ENCODE results near the gene TOM1L1.

TOM1L1 gene

GRCh38 chr17:54899201-54899600 is 1.5 kb upstream of the TOM1L1 start:
- no peak for DNase-seq (ENCODE audit: low spot score)

GRCh38 chr17:54899721-54900456 is 763 bp upstream of the TOM1L1 start:
- no peak for DNase-seq (ENCODE audit: low spot score)

DNA sequence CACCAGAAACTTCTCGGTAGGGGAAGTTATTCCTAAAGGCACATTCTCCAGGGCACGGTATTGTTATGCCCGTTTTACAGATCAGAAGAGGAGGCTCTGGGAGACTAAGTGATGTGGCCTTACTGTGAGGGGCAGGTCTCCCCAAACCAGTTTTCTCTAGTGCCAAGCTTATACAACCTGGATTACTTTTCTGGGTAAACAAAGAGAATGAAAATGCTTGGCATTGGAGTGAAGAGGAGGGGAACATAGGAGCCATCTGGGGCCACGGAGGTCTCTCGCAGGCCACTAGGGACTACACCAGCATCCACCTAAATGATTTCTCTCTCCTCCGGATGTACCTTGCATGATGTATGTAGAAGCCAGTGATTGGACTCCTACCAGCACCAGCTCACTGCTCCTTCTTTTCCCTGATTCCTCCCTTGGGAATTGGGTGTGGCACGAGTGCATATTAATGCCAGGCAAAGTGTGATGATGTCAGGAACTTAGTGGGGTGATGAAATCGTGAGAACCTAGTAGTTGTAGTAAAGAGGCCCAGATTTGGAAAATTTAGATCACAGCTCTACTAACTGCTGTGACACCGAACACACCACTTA is 674 bp downstream of the TOM1L1 start:
- no peak for DNase-seq (ENCODE audit: low spot score)

DNA sequence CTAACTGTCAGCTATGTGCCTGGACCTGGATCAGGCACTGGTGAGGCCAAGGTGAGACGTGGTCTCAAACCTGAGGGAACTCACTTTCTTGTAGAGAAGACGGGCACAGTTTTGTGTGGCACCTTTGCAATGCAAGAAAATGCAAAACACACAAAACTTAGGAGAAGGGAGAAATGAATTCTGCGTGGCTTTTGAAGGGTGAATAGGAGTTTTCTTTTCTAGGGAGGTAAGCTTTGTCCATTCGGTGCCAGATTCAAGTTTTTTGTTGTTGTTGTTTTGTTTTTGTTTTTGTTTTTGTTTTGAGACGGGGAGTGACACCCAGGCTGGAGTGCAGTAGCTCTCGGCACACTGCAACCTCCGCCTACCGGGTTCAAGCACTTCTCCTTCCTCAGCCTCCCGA is 1.4 kb downstream of the TOM1L1 start:
- no peak for DNase-seq (ENCODE audit: low spot score)

DNA sequence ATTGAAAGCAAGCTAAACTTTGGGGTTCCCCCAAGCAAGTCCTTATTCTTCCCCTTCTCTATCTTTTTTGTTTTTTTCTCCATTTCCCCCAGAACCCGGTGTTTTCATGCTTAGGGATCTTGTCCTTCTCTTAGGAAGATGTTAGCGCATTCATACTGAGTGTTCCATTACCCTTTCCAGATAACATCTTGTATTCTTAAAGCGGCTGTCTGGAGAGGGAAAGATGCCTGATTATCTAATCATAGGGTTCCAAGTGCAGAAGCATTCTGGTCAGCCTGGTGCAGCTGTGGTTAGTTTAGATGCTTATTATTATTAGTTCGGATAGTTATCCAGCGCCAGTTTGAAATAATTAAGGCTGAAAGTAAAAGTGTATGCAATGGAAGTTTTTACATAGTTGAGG is 2.0 kb downstream of the TOM1L1 start:
- no peak for DNase-seq (ENCODE audit: low spot score)

- DNase-seq (ENCODE audit: low spot score), result no peak
Measured at GRCh38 chr17:54903375-54903774, 2.7 kb downstream of the TOM1L1 start.

- no peak for DNase-seq (ENCODE audit: low spot score)
Measured at GRCh38 chr17:54906683-54907082, 6.0 kb downstream of the TOM1L1 start.

GRCh38 chr17:54907376-54907775 is 6.7 kb downstream of the TOM1L1 start:
- no peak for DNase-seq (ENCODE audit: low spot score)

- DNase-seq (ENCODE audit: low spot score), result no peak
Measured at GRCh38 chr17:54909766-54910165, 9.1 kb downstream of the TOM1L1 start.

DNA sequence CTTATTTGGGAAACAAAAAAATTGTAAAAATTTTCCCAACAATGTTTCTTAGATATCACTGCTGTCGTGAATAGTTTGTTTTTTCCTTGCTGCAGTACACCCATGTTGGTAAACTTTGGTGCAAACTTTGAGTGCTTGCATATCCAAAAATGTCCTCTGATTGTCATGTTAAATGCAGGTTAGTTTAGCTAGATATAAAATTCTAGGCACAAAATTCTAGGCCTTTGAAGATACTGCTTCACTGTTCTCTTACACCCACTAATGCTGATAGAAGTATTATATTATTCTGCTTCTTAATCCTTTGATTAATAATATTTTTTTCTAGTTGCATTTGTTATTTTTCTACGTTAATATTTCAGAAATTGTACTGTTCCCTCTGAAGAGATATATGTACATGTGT is 16.1 kb downstream of the TOM1L1 start:
- DNase-seq (ENCODE audit: low spot score), result no peak

DNA sequence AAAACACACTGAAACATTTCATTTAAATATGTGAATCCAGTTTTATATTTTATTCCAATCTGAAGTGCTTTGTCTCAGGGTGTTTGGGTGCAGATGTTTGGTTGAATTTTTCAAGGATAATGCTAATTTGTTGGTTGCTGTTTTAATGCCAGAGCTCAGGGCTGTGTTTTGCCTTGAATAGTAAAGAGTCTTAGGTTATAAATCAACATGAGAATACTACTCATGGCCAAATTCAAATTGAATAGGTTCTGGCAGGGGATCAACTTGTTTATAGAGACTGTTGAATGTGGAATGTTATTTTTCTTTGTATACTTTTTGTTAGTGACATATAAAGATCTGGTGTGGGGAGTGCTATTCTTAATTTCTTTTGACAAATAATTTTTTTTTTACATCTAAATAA is 18.8 kb downstream of the TOM1L1 start:
- DNase-seq (ENCODE audit: low spot score), result no peak

GRCh38 chr17:54920819-54921218 is 20.2 kb downstream of the TOM1L1 start:
- DNase-seq (ENCODE audit: low spot score), result no peak

- no peak for DNase-seq (ENCODE audit: low spot score)
Measured at GRCh38 chr17:54924405-54924804, 23.8 kb downstream of the TOM1L1 start.

GRCh38 chr17:54927525-54927924 is 26.9 kb downstream of the TOM1L1 start:
- no peak for DNase-seq (ENCODE audit: low spot score)

DNA sequence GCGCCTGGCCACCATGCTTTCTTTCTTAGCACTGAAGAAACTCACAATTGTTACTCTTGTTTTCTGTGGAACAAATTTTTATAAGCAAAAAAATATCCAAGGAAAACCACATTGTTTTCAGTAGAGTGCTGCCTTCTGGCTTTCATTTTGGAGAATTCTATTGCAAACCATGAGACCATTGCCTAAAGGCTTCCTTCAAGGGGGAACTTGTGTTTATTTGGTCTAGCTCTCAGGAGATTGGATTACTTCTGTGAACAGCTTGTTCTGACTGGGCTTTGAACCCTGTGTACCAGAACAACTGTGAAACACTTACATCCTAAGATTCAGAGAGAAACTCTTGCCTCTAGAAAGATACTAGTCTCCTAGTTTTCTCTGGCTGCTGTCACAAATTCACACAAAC is 32.1 kb downstream of the TOM1L1 start:
- no peak for DNase-seq (ENCODE audit: low spot score)

GRCh38 chr17:54933921-54934320 is 33.3 kb downstream of the TOM1L1 start:
- DNase-seq (ENCODE audit: low spot score), result no peak

DNA sequence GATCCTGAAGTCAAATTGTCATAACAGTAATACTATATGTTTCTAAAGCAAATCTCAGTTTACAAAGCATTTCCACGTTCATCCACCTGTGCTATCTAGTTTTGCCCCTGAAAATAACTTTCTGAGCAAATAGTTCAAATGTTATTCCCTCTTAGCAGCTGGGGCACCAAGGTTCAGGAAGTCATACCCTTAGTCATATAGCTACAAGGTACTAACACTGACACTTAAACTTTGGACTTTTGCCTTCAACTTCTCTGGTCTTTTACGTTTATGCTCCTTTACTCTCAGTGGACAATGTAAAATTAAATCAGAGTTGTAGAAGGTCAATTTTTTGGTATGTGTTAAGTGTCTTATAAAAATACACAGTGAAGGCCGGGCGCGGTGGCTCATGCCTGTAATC is 34.8 kb downstream of the TOM1L1 start:
- no peak for DNase-seq (ENCODE audit: low spot score)

GRCh38 chr17:54937018-54937417 is 36.4 kb downstream of the TOM1L1 start:
- no peak for DNase-seq (ENCODE audit: low spot score)

- DNase-seq (ENCODE audit: low spot score), result no peak
Measured at GRCh38 chr17:54937426-54937825, 36.8 kb downstream of the TOM1L1 start.

- no peak for DNase-seq (ENCODE audit: low spot score)
Measured at GRCh38 chr17:54941285-54941684, 40.6 kb downstream of the TOM1L1 start.

- no peak for DNase-seq (ENCODE audit: low spot score)
Measured at GRCh38 chr17:54944796-54945195, 44.1 kb downstream of the TOM1L1 start.

GRCh38 chr17:54945231-54945630 is 44.6 kb downstream of the TOM1L1 start:
- no peak for DNase-seq (ENCODE audit: low spot score)

DNA sequence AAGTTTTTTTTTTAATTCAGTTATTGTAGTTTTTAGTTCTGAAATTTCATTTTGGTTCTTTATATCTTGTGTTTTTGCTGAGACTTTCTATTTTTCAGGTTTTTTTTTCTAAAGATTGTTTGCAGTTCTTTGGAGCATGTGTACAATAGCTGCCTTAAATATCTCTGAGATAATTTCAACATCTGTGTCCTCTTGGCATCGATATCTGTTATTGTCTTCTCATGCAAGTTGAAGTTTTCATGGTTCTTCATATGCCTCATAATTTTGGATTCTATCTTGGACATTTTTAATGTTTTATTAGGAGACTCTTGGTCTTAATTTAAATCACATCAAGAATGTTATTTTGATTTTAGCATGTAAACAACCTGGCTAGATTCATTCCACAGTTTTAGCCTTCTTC is 45.0 kb downstream of the TOM1L1 start:
- no peak for DNase-seq (ENCODE audit: low spot score)

DNA sequence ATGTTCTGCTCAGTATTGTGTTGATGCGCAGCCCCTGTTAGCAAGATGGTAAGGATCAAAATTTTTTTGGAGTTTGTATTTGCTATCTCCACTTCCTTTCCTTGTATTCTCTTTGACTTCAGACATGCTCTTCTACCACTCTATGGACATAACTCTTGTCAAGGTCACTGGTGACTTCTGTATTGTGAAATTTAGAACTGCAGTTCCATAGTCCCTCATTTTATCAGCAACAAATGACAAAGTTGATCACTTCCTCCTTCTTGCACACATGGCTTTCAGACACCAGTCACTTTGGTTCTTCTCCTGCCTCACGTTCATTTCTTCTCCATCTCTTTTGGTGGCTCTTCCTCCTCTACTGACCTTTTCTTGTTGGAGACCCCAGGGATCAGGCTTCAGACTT is 46.7 kb downstream of the TOM1L1 start:
- DNase-seq (ENCODE audit: low spot score), result no peak
